ELR (cell line): ENCODE results near the gene RASL11B.
A peak's percentile ranks its signal among the peaks of the same experiment; 100 is the strongest.

ENCODE experiments used
- DNase-seq: peaks from one replicate; pipeline ENCODE4 v3.0.0-alpha.2; 2015; ENCODE audit warnings: low read depth

RASL11B gene

DNA sequence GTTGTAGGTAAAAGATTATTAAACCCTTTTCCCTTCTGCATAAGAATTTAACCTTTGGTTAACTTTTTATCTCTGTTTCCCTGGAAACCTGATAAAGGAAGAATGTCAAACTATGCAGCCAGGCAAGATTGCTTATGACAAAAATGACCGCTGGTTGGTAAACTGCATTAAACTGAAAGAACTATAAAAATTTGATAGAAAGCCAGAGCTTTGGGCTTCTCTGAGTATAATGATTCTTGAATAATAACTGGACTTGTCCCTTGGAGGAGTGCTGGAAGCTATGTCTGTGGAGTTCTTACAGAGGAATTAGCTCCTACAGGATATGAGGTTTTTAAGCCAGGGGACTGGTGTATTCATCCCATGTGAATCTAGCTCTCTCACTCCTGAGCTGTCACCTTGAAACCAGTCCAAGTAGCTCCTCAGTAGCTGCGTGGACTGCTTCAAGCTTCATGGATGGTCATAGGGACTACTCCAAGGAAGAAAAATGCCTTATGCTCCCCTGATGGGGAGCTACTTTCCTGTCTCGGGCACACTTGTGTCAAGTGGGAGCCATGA, 52.0 kb downstream of the RASL11B start:
- peak; percentile 43 for DNase-seq

DNA sequence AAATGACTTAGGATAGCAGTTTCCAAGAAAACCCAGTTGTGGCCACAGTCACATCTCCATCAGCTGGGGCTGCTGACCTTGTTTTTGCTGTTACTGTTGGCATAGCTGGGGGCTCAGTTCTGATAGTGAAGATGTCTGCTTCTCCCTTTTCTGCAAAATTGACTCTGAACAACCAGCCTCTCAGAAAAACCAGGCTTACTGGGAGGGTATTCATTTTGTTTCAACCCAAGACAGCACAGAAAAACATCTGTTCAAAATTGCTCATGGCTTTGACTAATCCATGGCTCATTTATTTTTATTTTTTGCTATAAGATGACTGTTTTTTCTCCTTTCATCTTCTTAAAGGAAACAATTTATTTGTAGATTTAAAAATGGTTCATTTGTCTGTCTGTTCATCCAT, 53.1 kb downstream of the RASL11B start:
- DNase-seq: no peak

DNA sequence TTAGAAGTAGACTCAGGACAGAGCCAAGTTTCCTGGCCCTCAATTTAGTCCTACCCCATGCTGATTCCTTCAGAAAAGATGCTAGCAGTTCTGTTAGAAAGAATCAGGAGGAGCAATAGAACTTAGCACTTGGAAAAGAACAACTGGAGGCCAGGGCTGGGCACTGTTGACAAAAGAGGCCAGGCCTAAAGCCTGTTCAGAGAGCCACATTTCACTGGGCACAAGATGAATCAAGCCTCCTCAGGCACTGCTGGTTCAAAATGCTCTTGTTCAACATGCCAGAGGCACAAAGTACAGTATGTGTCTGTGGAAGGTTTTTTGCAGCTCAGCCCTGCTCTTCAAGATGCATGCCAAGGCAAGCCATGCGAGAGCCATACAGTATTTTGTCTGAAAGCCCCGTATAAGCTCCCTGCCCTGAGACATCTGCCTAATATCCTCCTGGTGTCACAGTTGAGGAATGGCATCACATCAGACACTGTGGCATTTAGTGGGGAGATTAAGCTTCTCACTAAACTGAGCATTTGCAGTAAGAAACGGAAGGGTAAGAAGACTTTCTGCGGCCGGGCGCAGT, 53.7 kb downstream of the RASL11B start:
- DNase-seq: no peak
